SK-N-SH treated with all-trans-retinoic acid at 6 μM for 48 hours (cell line): ENCODE results near the gene MUC5AC.

Source experiments
- ATAC-seq: fragments of 200-7000 bp; cut with Tn5 transposase; 3 replicates; pipeline ENCODE4 v1.9.1; 2020; ENCODE audit warnings: mild to moderate bottlenecking, moderate library complexity
- ARNTL ChIP-seq: fragments of 450-650 bp; formaldehyde crosslinking; IDR thresholded peaks from 2 replicates; pipeline ENCODE4 v1.5.0; 2020; ENCODE audit warnings: low read depth, mild to moderate bottlenecking, moderate library complexity, borderline replicate concordance
- BACH2 ChIP-seq: fragments of 250-450 bp; sonication (Bioruptor Pico); IDR thresholded peaks from 2 replicates; pipeline ENCODE4 v1.9.0; 2021; ENCODE audit warnings: mild to moderate bottlenecking, borderline replicate concordance
- CREB5 ChIP-seq: fragments of 250-450 bp; sonication (Bioruptor Pico); IDR thresholded peaks from 2 replicates; pipeline ENCODE4 v1.5.1; 2020; ENCODE audit warnings: low read depth, mild to moderate bottlenecking, moderate library complexity
- CSDC2 ChIP-seq: fragments of 250-450 bp; sonication (Bioruptor Pico); IDR thresholded peaks from 2 replicates; pipeline ENCODE4 v1.5.0; 2020; ENCODE audit warnings: mild to moderate bottlenecking, moderate library complexity
- CSRNP3 ChIP-seq: fragments of 250-450 bp; sonication (Bioruptor Pico); IDR thresholded peaks from 2 replicates; pipeline ENCODE4 v1.5.1; 2021; ENCODE audit warnings: mild to moderate bottlenecking, moderate library complexity
- ESRRG ChIP-seq: fragments of 250-450 bp; sonication (Bioruptor Pico); IDR thresholded peaks from 2 replicates; pipeline ENCODE4 v1.6.1; 2021; ENCODE audit warnings: mild to moderate bottlenecking
- OSR1 ChIP-seq: fragments of 250-450 bp; sonication (Bioruptor Pico); IDR thresholded peaks from 2 replicates; pipeline ENCODE4 v1.8.0; 2022; ENCODE audit warnings: moderate library complexity, mild to moderate bottlenecking, inconsistent platforms
- PATZ1 ChIP-seq: fragments of 250-450 bp; sonication (Bioruptor Pico); IDR thresholded peaks from 2 replicates; pipeline ENCODE4 v1.8.0; 2020; ENCODE audit warnings: mild to moderate bottlenecking, moderate library complexity, borderline replicate concordance
- POU6F1 ChIP-seq: fragments of 250-450 bp; sonication (Bioruptor Pico); IDR thresholded peaks from 2 replicates; pipeline ENCODE4 v1.8.0; 2021; ENCODE audit warnings: low read depth, mild to moderate bottlenecking, moderate library complexity, borderline replicate concordance
- PPARA ChIP-seq: fragments of 250-450 bp; sonication (Bioruptor Pico); IDR thresholded peaks from 2 replicates; pipeline ENCODE4 v1.5.0; 2020; ENCODE audit warnings: mild to moderate bottlenecking, borderline replicate concordance
- RARB ChIP-seq: fragments of 250-450 bp; sonication (Bioruptor Pico); IDR thresholded peaks from 2 replicates; pipeline ENCODE4 v1.8.0; 2021; ENCODE audit warnings: mild to moderate bottlenecking, moderate library complexity
- SNAI2 ChIP-seq: fragments of 250-450 bp; sonication (Bioruptor Pico); IDR thresholded peaks from 2 replicates; pipeline ENCODE4 v1.5.0; 2020; ENCODE audit warnings: mild to moderate bottlenecking, moderate library complexity
- TCF4 ChIP-seq: fragments of 250-450 bp; sonication (Bioruptor Pico); IDR thresholded peaks from 2 replicates; pipeline ENCODE4 v1.8.0; 2021; ENCODE audit warnings: mild to moderate bottlenecking, moderate library complexity, borderline replicate concordance
- ZC3H10 ChIP-seq: fragments of 250-450 bp; sonication (Bioruptor Pico); IDR thresholded peaks from 2 replicates; pipeline ENCODE4 v1.5.1; 2021; ENCODE audit warnings: mild to moderate bottlenecking, moderate library complexity
- ZFP3 ChIP-seq: fragments of 250-450 bp; sonication (Bioruptor Pico); IDR thresholded peaks from 2 replicates; pipeline ENCODE4 v1.5.0; 2020; ENCODE audit warnings: mild to moderate bottlenecking, moderate library complexity
- ZNF565 ChIP-seq: fragments of 450-650 bp; formaldehyde crosslinking; conservative IDR thresholded peaks from 2 replicates; pipeline ENCODE4 v1.5.0; 2020; ENCODE audit warnings: low read depth, mild to moderate bottlenecking, moderate library complexity
- ZNF70 ChIP-seq: fragments of 450-650 bp; formaldehyde crosslinking; IDR thresholded peaks from 2 replicates; pipeline ENCODE4 v1.5.0; 2020; ENCODE audit warnings: mild to moderate bottlenecking, moderate library complexity
- ZNF8 ChIP-seq: fragments of 450-650 bp; formaldehyde crosslinking; IDR thresholded peaks from 2 replicates; pipeline ENCODE4 v1.5.0; 2020; ENCODE audit warnings: mild to moderate bottlenecking, moderate library complexity

MUC5AC gene

DNA sequence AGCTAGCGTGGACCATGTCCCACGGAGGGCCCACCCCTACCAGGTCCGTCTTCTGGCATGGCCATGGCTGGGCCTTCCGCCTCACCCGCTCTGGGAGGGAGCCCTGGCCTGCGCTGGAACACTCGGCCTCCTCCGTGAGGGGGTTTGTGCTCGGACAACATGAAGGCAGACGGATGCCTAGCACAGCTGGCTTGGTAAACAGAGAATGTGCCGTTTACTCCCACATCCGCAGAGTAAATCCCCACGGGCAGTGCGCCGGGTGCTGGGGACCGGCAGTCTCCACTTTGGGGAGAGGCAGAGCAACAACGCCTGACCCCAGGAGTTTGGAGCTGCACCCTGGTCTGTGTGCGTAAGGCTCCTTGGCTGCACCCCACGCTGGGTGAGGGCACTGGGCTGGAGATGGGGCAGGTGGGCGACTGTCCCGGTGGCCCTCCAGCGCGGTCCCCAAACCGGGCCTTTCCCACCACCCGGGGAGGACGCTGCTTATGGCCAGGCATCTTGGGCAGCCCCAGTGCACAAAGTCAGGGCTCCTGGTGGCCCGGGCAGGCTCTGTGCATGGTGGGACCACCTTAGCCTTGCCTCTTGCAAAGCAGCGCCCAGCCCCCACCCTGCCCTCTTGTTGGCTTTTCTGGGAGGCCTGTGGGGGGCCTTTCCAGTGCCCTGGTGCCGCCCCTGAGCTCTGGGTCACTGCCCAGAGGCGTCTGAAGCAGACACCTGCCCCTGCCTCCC is 30.7 kb upstream of the MUC5AC start:
- TF ChIP-seq PPARA (no peak), POU6F1 (CRISPR knock-in tag) (no peak), ZNF8 (no peak), ESRRG (no peak), CSRNP3 (CRISPR knock-in tag) (no peak), ZFP3 (CRISPR knock-in tag) (no peak), ARNTL (CRISPR knock-in tag) (no peak), ZC3H10 (CRISPR knock-in tag) (no peak), PATZ1 (CRISPR knock-in tag) (no peak), CREB5 (CRISPR knock-in tag) (no peak), CSDC2 (CRISPR knock-in tag) (no peak), BACH2 (CRISPR knock-in tag) (no peak), SNAI2 (no peak), OSR1 (CRISPR knock-in tag) (no peak), ZNF565 (no peak)
- ATAC-seq, result no peak

GRCh38 chr11:1127664-1128162 is 30.0 kb upstream of the MUC5AC start:
- no peak for ATAC-seq

More at GRCh38 chr11:1127664-1128162, 30.0 kb upstream of the MUC5AC start:
- no peak for TF ChIP-seq SNAI2
- no peak for TF ChIP-seq PPARA
- no peak for TF ChIP-seq RARB (CRISPR knock-in tag)
- no peak for TF ChIP-seq ZNF70 (CRISPR knock-in tag)
- no peak for TF ChIP-seq OSR1 (CRISPR knock-in tag)
- TF ChIP-seq BACH2 (CRISPR knock-in tag), result no peak
- no peak for TF ChIP-seq CSRNP3 (CRISPR knock-in tag)
- TF ChIP-seq ARNTL (CRISPR knock-in tag), result no peak
- no peak for TF ChIP-seq CREB5 (CRISPR knock-in tag)
- no peak for TF ChIP-seq ESRRG
- no peak for TF ChIP-seq ZC3H10 (CRISPR knock-in tag)
- TF ChIP-seq TCF4 (CRISPR knock-in tag), result no peak
- TF ChIP-seq ZNF8, result no peak
- TF ChIP-seq ZNF565, result no peak
